IMR-90 (cell line): ENCODE measurements around the gene SEMA3E. TPM values are rescaled to one million over a fixed set of nuclear protein-coding genes. Genes with fewer than 3 reads are reported as not detected.

Source experiments
- ATAC-seq: fragments of 200-7000 bp; cut with Tn5 transposase; 2 replicates; pipeline ENCODE4 v1.9.1; 2020; ENCODE audit warnings: low read depth, mild to moderate bottlenecking, moderate library complexity
- BruUV-seq: library from RNA; stranded (reverse); fragments of 400-500 nt; replicated peaks from 2 replicates; lab custom pipeline; 2021; lab: Mats Ljungman, UMichigan
- CTCF ChIA-PET: fragments of 300-600 bp; formaldehyde crosslinking; extraction: SDS; loops from one replicate; lab custom pipeline; 2021; ENCODE audit warnings: antibody characterized with exemption; lab: Yijun Ruan, JAX
- POLR2A ChIA-PET: fragments of 300-600 bp; sonication (Branson Sonifier 250); formaldehyde crosslinking; loops from one replicate; lab custom pipeline; 2022; ENCODE audit warnings: antibody characterized with exemption; ENCODE audit not compliant: unreplicated experiment; lab: Charles Lee
- DNase-seq: peaks from one replicate; pipeline ENCODE4 v3.0.0; 2013
- H2AFZ ChIP-seq: replicated peaks from 2 replicates; pipeline ENCODE3; 2013; ENCODE audit warnings: low read length, mild to moderate bottlenecking; ENCODE audit not compliant: poor library complexity
- H2AK5ac ChIP-seq: 2 replicates; pipeline ENCODE4 v1.6.1; 2013; ENCODE audit warnings: low read depth, low read length, inconsistent platforms
- H2AK9ac ChIP-seq: replicated peaks from 2 replicates; pipeline ENCODE3; 2013; ENCODE audit warnings: mild to moderate bottlenecking, low read depth, low read length, moderate library complexity; ENCODE audit not compliant: poor library complexity
- H2BK120ac ChIP-seq: 2 replicates; pipeline ENCODE4 v1.6.1; 2013; ENCODE audit warnings: low read depth, low read length, inconsistent platforms
- H2BK15ac ChIP-seq: 3 replicates; pipeline ENCODE4 v1.6.1; 2013; ENCODE audit warnings: low read depth, low read length, inconsistent platforms
- H2BK20ac ChIP-seq: 2 replicates; pipeline ENCODE4 v1.6.1; 2013; ENCODE audit warnings: low read depth, mild to moderate bottlenecking, inconsistent platforms, low read length, moderate library complexity
- H2BK5ac ChIP-seq: 2 replicates; pipeline ENCODE4 v1.6.1; 2013; ENCODE audit warnings: mild to moderate bottlenecking, low read depth, low read length, inconsistent platforms; ENCODE audit not compliant: poor library complexity, severe bottlenecking
- H3K14ac ChIP-seq: replicated peaks from 2 replicates; pipeline ENCODE4 v1.6.1; 2013; ENCODE audit warnings: low read depth, low read length, inconsistent platforms
- H3K18ac ChIP-seq: 2 replicates; pipeline ENCODE4 v1.6.1; 2013; ENCODE audit warnings: low read depth, low read length, control low read depth
- H3K23ac ChIP-seq: 2 replicates; pipeline ENCODE4 v1.6.1; 2013; ENCODE audit warnings: low read depth, low read length, inconsistent platforms
- H3K27ac ChIP-seq: 2 replicates; pipeline ENCODE4 v1.5.1; 2013; ENCODE audit warnings: mild to moderate bottlenecking, control low read depth, low read length; ENCODE audit not compliant: insufficient read depth
- H3K27me3 ChIP-seq: 2 replicates; pipeline ENCODE4 v1.6.1; 2013; ENCODE audit warnings: low read length; ENCODE audit not compliant: control insufficient read depth, insufficient read depth
- H3K36me3 ChIP-seq: 2 replicates; pipeline ENCODE4 v1.6.1; 2013; ENCODE audit warnings: low read length, mixed read lengths; ENCODE audit not compliant: control insufficient read depth, insufficient read depth
- H3K4ac ChIP-seq: 2 replicates; pipeline ENCODE4 v1.6.1; 2013; ENCODE audit warnings: low read depth, low read length, inconsistent platforms
- H3K4me1 ChIP-seq: 2 replicates; pipeline ENCODE4 v1.6.1; 2013; ENCODE audit warnings: low read length, mixed read lengths; ENCODE audit not compliant: control insufficient read depth, insufficient read depth
- H3K4me2 ChIP-seq: 2 replicates; pipeline ENCODE4 v1.6.1; 2013; ENCODE audit warnings: low read depth, mild to moderate bottlenecking, control low read depth, low read length, moderate library complexity
- H3K4me3 ChIP-seq: 2 replicates; pipeline ENCODE4 v1.5.1; 2013; ENCODE audit warnings: low read depth, mild to moderate bottlenecking, control low read depth, low read length, moderate library complexity; ENCODE audit not compliant: insufficient read depth
- H3K56ac ChIP-seq: 2 replicates; pipeline ENCODE4 v1.6.1; 2013; ENCODE audit warnings: low read length, inconsistent platforms; ENCODE audit not compliant: insufficient read depth; ENCODE audit errors: extremely low read depth
- H3K79me1 ChIP-seq, 2 experiments: 2 replicates each; pipeline ENCODE4 v1.6.1; 2013; ENCODE audit warnings: low read length in 2 of 2, inconsistent platforms in 1 of 2, low read depth in 1 of 2
- H3K9ac ChIP-seq: 2 replicates; pipeline ENCODE4 v1.6.1; 2013; ENCODE audit warnings: low read depth, low read length, control low read depth
- H3K9me1 ChIP-seq: 2 replicates; pipeline ENCODE4 v1.6.1; 2013; ENCODE audit warnings: low read length, inconsistent platforms; ENCODE audit not compliant: insufficient read depth
- H3K9me3 ChIP-seq: 2 replicates; pipeline ENCODE4 v1.6.1; 2013; ENCODE audit warnings: low read length; ENCODE audit not compliant: control insufficient read depth, insufficient read depth
- H4K20me1 ChIP-seq: 2 replicates; pipeline ENCODE4 v1.6.1; 2013; ENCODE audit warnings: low read length, inconsistent platforms; ENCODE audit not compliant: insufficient read depth
- H4K5ac ChIP-seq: 2 replicates; pipeline ENCODE4 v1.6.1; 2013; ENCODE audit warnings: mild to moderate bottlenecking, low read depth, low read length, control low read depth
- H4K8ac ChIP-seq, 2 experiments: 2 replicates each; pipeline ENCODE4 v1.6.1; 2013; ENCODE audit warnings: low read depth in 2 of 2, low read length in 2 of 2, control low read depth in 1 of 2, inconsistent platforms in 1 of 2
- H4K91ac ChIP-seq: 2 replicates; pipeline ENCODE4 v1.6.1; 2013; ENCODE audit warnings: low read depth, low read length, inconsistent platforms; ENCODE audit not compliant: insufficient read depth
- CHD1 ChIP-seq: IDR thresholded peaks from 2 replicates; pipeline ENCODE4 v1.6.1; 2012; ENCODE audit warnings: low read depth, low read length, improper control_type of control experiment
- MAFK ChIP-seq: IDR thresholded peaks from 2 replicates; pipeline ENCODE4 v1.6.1; 2012; ENCODE audit warnings: low read depth, low read length, improper control_type of control experiment
- MAZ ChIP-seq: IDR thresholded peaks from 2 replicates; pipeline ENCODE4 v1.6.1; 2012; ENCODE audit warnings: low read depth, mild to moderate bottlenecking, low read length, improper control_type of control experiment, moderate library complexity, borderline replicate concordance
- NFE2L2 ChIP-seq: fragments of 150-350 bp; IDR thresholded peaks from 2 replicates; pipeline ENCODE4 v1.6.1; 2016; ENCODE audit warnings: low read depth, mild to moderate bottlenecking, low read length
- RFX5 ChIP-seq: IDR thresholded peaks from 2 replicates; pipeline ENCODE4 v1.8.0; 2012; ENCODE audit warnings: low read depth, mild to moderate bottlenecking, low read length, moderate library complexity
- WGBS, 2 experiments: methylation state at CpG; one replicate each; pipeline versions ENCODE4 v1.1.5 to v1.1.7; 2013; ENCODE audit warnings: missing lambda C conversion rate in 2 of 2; ENCODE audit not compliant: insufficient read length in 1 of 2; ENCODE audit errors: extremely low coverage in 2 of 2; 5-methylcytosine and 5-hydroxymethylcytosine counted together
- dilution Hi-C: fragments of 300-500 bp; cut with HindIII; formaldehyde crosslinking; loops from one replicate; pipeline ENCODE4 v1.14.3; 2018; ENCODE audit warnings: low sequenced_read_pairs; ENCODE audit not compliant: unreplicated experiment
- in situ Hi-C: fragments of 300-500 bp; cut with MboI; formaldehyde crosslinking; loops from 3 replicates; pipeline ENCODE4 v1.14.3; 2019; ENCODE audit warnings: low sequenced_read_pairs, inconsistent platforms, mixed read lengths
- intact Hi-C: fragments of 100-400 bp; cut with micrococcal nuclease; formaldehyde crosslinking; loops from 2 replicates; pipeline ENCODE4 v1.10.0; 2022
- polyA plus RNA-seq, 3 experiments: library from polyadenylated mRNA; depleted of rRNA; stranded (reverse); fragments of >200 nt; gene quantifications; 2 replicates each; pipeline ENCODE4 v1.2.3, GENCODE V29; 2012; ENCODE audit warnings: low replicate concordance in 1 of 3
- total RNA-seq: library from RNA; depleted of rRNA; stranded (reverse); fragments of >200 nt; gene quantifications from 2 replicates; pipeline ENCODE4 v1.2.3, GENCODE V29; 2012
- TF ChIP-seq, protein P1 (sequence below): fragments of 150-350 bp; IDR thresholded peaks from 2 replicates; pipeline ENCODE4 v1.6.1; 2016; ENCODE audit warnings: low read depth, mild to moderate bottlenecking, low read length, moderate library complexity, borderline replicate concordance
- TF ChIP-seq, protein P2 (sequence below): fragments of 150-350 bp; IDR thresholded peaks from 2 replicates; pipeline ENCODE4 v1.6.1; 2017; ENCODE audit warnings: mild to moderate bottlenecking, antibody characterized with exemption, low read length, low read depth

Gene SEMA3E
- total and polyA plus RNA-seq, 2 of the 4 experiments (the other 2 are of a cell fraction) = 0.31 to 0.72 TPM

GRCh38 chr7:83419013-83419412, 229.9 kb downstream of the SEMA3E start:
- Histone ChIP-seq H2AK9ac (no peak overlapping the region), H3K4me1 (no peaks in the 10 kb centered on the region), H3K9ac (no peak overlapping the region), H3K4me3 (no peak overlapping the region), H3K23ac (no peak overlapping the region), H3K27me3 (no peaks in the 10 kb centered on the region), H3K36me3 (no peaks in the 10 kb centered on the region), H2BK20ac (no peak overlapping the region), H3K79me1 (no peaks in the 10 kb centered on the region), H3K14ac (no peak overlapping the region), H3K9me3 (no peaks in the 10 kb centered on the region), H4K20me1 (no peaks in the 10 kb centered on the region), H4K8ac (no peak overlapping the region), H3K4me2 (no peak overlapping the region), H4K5ac (no peak overlapping the region), H2BK15ac (no peak overlapping the region), H3K4ac (no peak overlapping the region), H2BK5ac (no peak overlapping the region), H4K91ac (no peak overlapping the region), H2AK5ac (no peak overlapping the region), H3K18ac (no peak overlapping the region), H3K9me1 (no peaks in the 10 kb centered on the region), H2AFZ (no peak overlapping the region), H2BK120ac (no peak overlapping the region), H3K27ac (no peak overlapping the region), H3K56ac (no peak overlapping the region)
- ChIA-PET POLR2A (no interaction called here), CTCF (no interaction called here)
- BruUV-seq = no TSS peak
- no CpG with 5 or more reads among the region's 1 CpG for WGBS, 2 experiments
- DNase-seq (no peak), ATAC-seq (no peak)
- intact Hi-C loops (no loop called here), in situ Hi-C loops (no loop called here), dilution Hi-C loops (no loop called here)
- TF ChIP-seq MAZ = no peak
- TF ChIP-seq MAFK = no peak
- TF ChIP-seq, protein P1, sequence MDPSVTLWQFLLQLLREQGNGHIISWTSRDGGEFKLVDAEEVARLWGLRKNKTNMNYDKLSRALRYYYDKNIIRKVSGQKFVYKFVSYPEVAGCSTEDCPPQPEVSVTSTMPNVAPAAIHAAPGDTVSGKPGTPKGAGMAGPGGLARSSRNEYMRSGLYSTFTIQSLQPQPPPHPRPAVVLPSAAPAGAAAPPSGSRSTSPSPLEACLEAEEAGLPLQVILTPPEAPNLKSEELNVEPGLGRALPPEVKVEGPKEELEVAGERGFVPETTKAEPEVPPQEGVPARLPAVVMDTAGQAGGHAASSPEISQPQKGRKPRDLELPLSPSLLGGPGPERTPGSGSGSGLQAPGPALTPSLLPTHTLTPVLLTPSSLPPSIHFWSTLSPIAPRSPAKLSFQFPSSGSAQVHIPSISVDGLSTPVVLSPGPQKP = no peak
- no peak for TF ChIP-seq RFX5
- TF ChIP-seq, protein P2, sequence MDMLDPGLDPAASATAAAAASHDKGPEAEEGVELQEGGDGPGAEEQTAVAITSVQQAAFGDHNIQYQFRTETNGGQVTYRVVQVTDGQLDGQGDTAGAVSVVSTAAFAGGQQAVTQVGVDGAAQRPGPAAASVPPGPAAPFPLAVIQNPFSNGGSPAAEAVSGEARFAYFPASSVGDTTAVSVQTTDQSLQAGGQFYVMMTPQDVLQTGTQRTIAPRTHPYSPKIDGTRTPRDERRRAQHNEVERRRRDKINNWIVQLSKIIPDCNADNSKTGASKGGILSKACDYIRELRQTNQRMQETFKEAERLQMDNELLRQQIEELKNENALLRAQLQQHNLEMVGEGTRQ = no peak
- TF ChIP-seq CHD1 = no peak
- no peak for TF ChIP-seq NFE2L2
